Mesendoderm (in vitro differentiated cells): ENCODE data around the gene RDX.

Experiments
- DNase-seq: peaks from one replicate; pipeline ENCODE4 v3.0.0; 2013
- H2AK5ac ChIP-seq: 2 replicates; pipeline ENCODE4 v1.6.1; 2013; ENCODE audit warnings: low read length, inconsistent platforms
- H2BK120ac ChIP-seq: 2 replicates; pipeline ENCODE4 v1.6.1; 2013; ENCODE audit warnings: low read depth, mild to moderate bottlenecking, low read length, moderate library complexity, mixed read lengths
- H2BK15ac ChIP-seq: replicated peaks from 2 replicates; pipeline ENCODE4 v1.6.1; 2013; ENCODE audit warnings: low read depth, mild to moderate bottlenecking, moderate library complexity
- H2BK5ac ChIP-seq: 2 replicates; pipeline ENCODE4 v1.6.1; 2013; ENCODE audit warnings: low read length, inconsistent platforms
- H3K18ac ChIP-seq: 2 replicates; pipeline ENCODE4 v1.6.1; 2013; ENCODE audit warnings: mild to moderate bottlenecking, low read length, mixed read lengths
- H3K23ac ChIP-seq: one replicate; pipeline ENCODE4 v1.6.1; 2013; ENCODE audit warnings: low read length
- H3K27ac ChIP-seq: 2 replicates; pipeline ENCODE4 v1.5.1; 2013; ENCODE audit warnings: low read depth, mild to moderate bottlenecking, inconsistent platforms, low read length, moderate library complexity
- H3K27me3 ChIP-seq: 2 replicates; pipeline ENCODE4 v1.6.1; 2013; ENCODE audit warnings: low read length, control low read depth, mild to moderate bottlenecking, inconsistent platforms; ENCODE audit not compliant: insufficient read depth, poor library complexity
- H3K36me3 ChIP-seq: 2 replicates; pipeline ENCODE4 v1.6.1; 2013; ENCODE audit warnings: low read length, inconsistent platforms; ENCODE audit not compliant: control insufficient read depth, insufficient read depth
- H3K4ac ChIP-seq: one replicate; pipeline ENCODE4 v1.6.1; 2013; ENCODE audit warnings: low read depth, mild to moderate bottlenecking, low read length, moderate library complexity
- H3K4me1 ChIP-seq: 2 replicates; pipeline ENCODE4 v1.6.1; 2013; ENCODE audit warnings: low read depth, low read length, inconsistent platforms; ENCODE audit not compliant: control insufficient read depth
- H3K4me2 ChIP-seq: 2 replicates; pipeline ENCODE4 v1.6.1; 2013; ENCODE audit warnings: low read length
- H3K4me3 ChIP-seq: 2 replicates; pipeline ENCODE4 v1.5.1; 2013; ENCODE audit warnings: mild to moderate bottlenecking, low read length
- H3K56ac ChIP-seq: one replicate; pipeline ENCODE4 v1.6.1; 2013; ENCODE audit warnings: low read length
- H3K79me1 ChIP-seq: 2 replicates; pipeline ENCODE4 v1.6.1; 2013; ENCODE audit warnings: low read length, inconsistent platforms
- H3K79me2 ChIP-seq: 2 replicates; pipeline ENCODE4 v1.6.1; 2013; ENCODE audit warnings: mild to moderate bottlenecking, low read length; ENCODE audit not compliant: control insufficient read depth, insufficient read depth
- H3K9ac ChIP-seq: 2 replicates; pipeline ENCODE4 v1.6.1; 2013; ENCODE audit warnings: low read length, inconsistent platforms
- H4K5ac ChIP-seq: one replicate; pipeline ENCODE4 v1.6.1; 2013; ENCODE audit warnings: low read length
- H4K8ac ChIP-seq: one replicate; pipeline ENCODE4 v1.6.1; 2013; ENCODE audit warnings: low read depth, mild to moderate bottlenecking, control low read depth, low read length, moderate library complexity
- WGBS: extraction: QIAGEN DNeasy Blood & Tissue Kit; methylation state at CpG from one replicate; pipeline ENCODE4 v1.1.7; 2013; ENCODE audit warnings: low lambda C conversion rate, missing lambda C conversion rate; ENCODE audit not compliant: insufficient coverage; ENCODE audit errors: extremely low coverage; 5-methylcytosine and 5-hydroxymethylcytosine counted together

Gene RDX

DNA sequence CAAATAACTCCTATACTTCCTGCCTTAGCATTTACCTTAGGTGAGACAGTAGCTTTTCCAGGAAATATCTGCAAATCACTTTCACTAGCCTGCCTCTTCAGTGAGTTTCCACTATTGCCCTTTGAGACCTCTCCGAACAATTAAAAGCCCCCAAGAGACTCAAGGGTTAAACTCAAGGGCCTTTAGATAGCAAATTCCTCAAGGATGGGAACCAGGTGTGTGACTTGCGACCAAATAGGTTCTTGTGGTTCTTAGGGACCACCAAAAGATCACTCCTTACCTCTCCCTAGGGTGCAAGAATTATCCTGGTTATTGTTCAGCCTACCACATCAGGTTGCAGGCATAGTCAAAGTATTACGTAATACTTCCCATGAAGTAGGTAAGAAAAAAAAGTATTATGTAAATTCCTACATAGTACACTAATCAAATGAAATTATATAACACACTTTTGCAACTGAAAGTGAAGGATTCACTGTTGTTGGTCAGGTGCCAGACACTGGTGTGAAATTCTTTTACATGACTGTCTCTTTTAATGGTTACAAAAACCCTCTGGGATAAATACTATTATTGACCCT, 1.4 kb upstream of the RDX start:
- no peak overlapping the region for H3K9ac ChIP-seq
- H2BK15ac ChIP-seq, result peak overlapping the region; percentile 98
- peak; percentile 66 for DNase-seq
- H3K79me1 ChIP-seq, result no peaks in the 10 kb centered on the region
- no peak overlapping the region for H2BK5ac ChIP-seq
- H3K23ac ChIP-seq, result no peak overlapping the region
- H2AK5ac ChIP-seq, result no peak overlapping the region
- no peak overlapping the region for H4K5ac ChIP-seq
- H3K4me2 ChIP-seq, result no peak overlapping the region
- H3K4me3 ChIP-seq, result no peak overlapping the region
- WGBS, result no CpG with 5 or more reads among the region's 3 CpGs
- no peaks in the 10 kb centered on the region for H3K36me3 ChIP-seq
- peak overlapping the region; percentile 1 for H3K27ac ChIP-seq
- H3K27me3 ChIP-seq, result no peaks in the 10 kb centered on the region
- no peak overlapping the region for H3K56ac ChIP-seq
- peaks cover 8% of the 10 kb centered on the region for H3K4me1 ChIP-seq
- no peak overlapping the region for H4K8ac ChIP-seq
- H3K4ac ChIP-seq, result no peak overlapping the region
- H3K18ac ChIP-seq, result peak overlapping the region; percentile 64
- peaks cover 29% of the 10 kb centered on the region for H3K79me2 ChIP-seq
- no peak overlapping the region for H2BK120ac ChIP-seq

DNA sequence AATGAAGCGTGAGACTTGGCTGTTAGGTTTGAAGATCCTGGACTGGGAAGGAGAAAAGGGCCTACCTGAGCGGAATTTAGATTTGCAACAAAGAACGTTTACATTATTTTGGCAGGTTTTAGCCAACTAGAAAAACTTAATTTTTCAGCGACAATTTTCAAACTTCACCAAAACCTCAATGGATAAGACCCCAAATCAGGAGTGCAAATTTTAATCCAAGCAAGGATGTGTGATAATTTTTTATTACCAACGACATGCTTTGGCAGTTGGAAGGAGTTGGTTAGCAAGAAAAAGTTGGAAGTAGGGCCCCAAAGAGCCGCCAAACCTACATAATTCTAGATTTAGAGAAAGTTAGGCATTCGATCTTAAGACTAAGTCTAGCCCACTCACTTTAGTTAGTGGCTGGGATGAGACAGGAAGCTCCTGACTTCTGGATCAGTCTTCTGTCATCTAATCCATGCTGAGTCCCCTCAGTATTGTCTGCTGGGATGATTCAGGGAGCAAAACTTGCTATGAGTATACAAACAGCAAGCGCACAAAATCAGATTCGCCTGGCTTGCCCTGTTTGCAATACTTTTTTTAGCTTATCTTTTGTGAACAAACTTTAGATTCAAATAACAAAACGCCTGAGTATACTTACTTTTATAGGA, 787 bp upstream of the RDX start:
- H3K56ac ChIP-seq, result peak overlapping the region; percentile 95
- H3K18ac ChIP-seq, result peak overlapping the region; percentile 11
- H3K36me3 ChIP-seq, result no peaks in the 10 kb centered on the region
- no peak overlapping the region for H3K23ac ChIP-seq
- H3K27ac ChIP-seq, result peak overlapping the region; percentile 99
- peak overlapping the region; percentile 65 for H3K9ac ChIP-seq
- no peak overlapping the region for H3K4me3 ChIP-seq
- no peak overlapping the region for H4K8ac ChIP-seq
- peak overlapping the region; percentile 24 for H2BK120ac ChIP-seq
- peak overlapping the region; percentile 69 for H2BK5ac ChIP-seq
- H3K79me1 ChIP-seq, result no peaks in the 10 kb centered on the region
- no peaks in the 10 kb centered on the region for H3K27me3 ChIP-seq
- peak overlapping the region; percentile 80 for H2BK15ac ChIP-seq
- peak overlapping the region; percentile 15 for H4K5ac ChIP-seq
- WGBS, result no CpG with 5 or more reads among the region's 10 CpGs
- H3K79me2 ChIP-seq, result peaks cover 33% of the 10 kb centered on the region
- H3K4me1 ChIP-seq, result peaks cover 8% of the 10 kb centered on the region
- DNase-seq, result peak; percentile 60
- H3K4ac ChIP-seq, result peak overlapping the region; percentile 72
- no peak overlapping the region for H2AK5ac ChIP-seq
- H3K4me2 ChIP-seq, result peak overlapping the region; percentile 21

DNA sequence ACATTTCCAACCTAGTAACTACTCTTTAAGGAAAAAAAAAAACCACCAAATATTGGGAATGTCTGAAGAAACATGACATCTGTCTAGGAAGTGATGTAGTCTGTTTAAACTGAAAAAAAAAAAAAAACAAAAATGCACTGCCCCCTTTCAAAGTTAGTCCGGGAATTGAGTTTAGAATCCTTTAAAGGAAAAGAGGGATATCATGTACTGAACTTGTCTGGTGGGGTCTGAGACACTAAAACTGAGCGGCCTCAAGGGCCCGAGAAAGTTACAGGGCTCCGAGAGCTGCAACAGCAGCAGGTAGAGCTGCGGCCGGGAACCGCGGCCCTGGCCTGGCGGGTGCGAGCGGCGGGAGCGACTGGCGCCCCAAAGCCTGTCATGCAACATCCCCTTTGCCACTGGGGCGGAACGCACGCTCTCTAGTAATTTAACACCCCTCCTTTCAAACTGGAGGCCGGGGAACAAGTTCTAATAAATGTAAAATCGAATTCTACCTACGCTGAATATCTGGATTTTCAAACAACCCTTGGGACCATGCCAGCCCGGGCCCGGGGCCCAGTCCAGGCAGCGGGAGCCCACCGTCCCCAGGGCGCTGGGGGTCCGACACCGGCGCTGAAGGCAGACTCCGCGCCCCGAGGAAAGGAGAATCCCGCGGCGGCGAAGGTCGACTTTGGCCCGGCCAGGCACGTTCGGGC, 736 bp downstream of the RDX start:
- H3K27me3 ChIP-seq, result no peaks in the 10 kb centered on the region
- DNase-seq, result peak; percentile 67

DNA sequence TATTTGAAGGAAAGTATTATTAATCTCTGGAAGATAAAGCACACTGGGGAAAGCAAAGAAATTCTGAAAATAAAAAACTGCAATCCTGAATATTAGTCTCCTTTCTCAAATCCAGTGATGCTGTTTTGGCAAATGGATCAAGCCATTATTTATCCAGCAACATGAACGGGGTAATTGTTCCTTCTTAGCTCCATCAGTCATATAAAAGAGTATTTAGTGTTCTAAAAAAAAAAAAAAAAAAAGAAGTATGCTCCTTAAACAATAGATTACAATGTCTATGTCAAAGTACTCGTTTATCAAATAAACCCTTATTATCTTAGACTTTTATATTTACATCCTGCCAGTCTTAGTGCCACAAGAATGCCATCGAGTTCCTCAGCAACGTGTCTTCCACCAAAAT, 1.3 kb downstream of the RDX start:
- H2AK5ac ChIP-seq, result no peak overlapping the region
- peak overlapping the region; percentile 12 for H3K4me3 ChIP-seq
- no peak overlapping the region for H3K56ac ChIP-seq
- DNase-seq, result no peak
- no peak overlapping the region for H4K5ac ChIP-seq
- no peak overlapping the region for H2BK15ac ChIP-seq
- no peak overlapping the region for H2BK5ac ChIP-seq
- H3K4ac ChIP-seq, result no peak overlapping the region
- H3K4me1 ChIP-seq, result peaks cover 8% of the 10 kb centered on the region
- H3K27ac ChIP-seq, result no peak overlapping the region
- H3K27me3 ChIP-seq, result no peaks in the 10 kb centered on the region
- H3K79me2 ChIP-seq, result peaks cover 55% of the 10 kb centered on the region
- WGBS, result no CpG with 5 or more reads among the region's 4 CpGs
- no peaks in the 10 kb centered on the region for H3K79me1 ChIP-seq
- no peak overlapping the region for H3K4me2 ChIP-seq
- peak overlapping the region; percentile 97 for H3K9ac ChIP-seq
- no peak overlapping the region for H3K18ac ChIP-seq
- H3K36me3 ChIP-seq, result no peaks in the 10 kb centered on the region
- no peak overlapping the region for H4K8ac ChIP-seq
- no peak overlapping the region for H3K23ac ChIP-seq
- H2BK120ac ChIP-seq, result no peak overlapping the region

More for the DNA sequence above, 736 bp downstream of the RDX start:
- Histone ChIP-seq H2BK5ac (peak overlapping the region; percentile 94), H3K9ac (peak overlapping the region; percentile 97), H3K23ac (peak overlapping the region; percentile 59), H3K56ac (peak overlapping the region; percentile 97), H3K79me2 (peaks cover 49% of the 10 kb centered on the region), H3K27ac (peak overlapping the region; percentile 99), H2AK5ac (no peak overlapping the region), H3K4me1 (peaks cover 8% of the 10 kb centered on the region), H3K4me3 (peak overlapping the region; percentile 79), H2BK15ac (no peak overlapping the region), H3K4ac (peak overlapping the region; percentile 94), H3K4me2 (peak overlapping the region; percentile 21), H4K5ac (no peak overlapping the region), H2BK120ac (peak overlapping the region; percentile 40), H4K8ac (no peak overlapping the region), H3K36me3 (no peaks in the 10 kb centered on the region), H3K18ac (peak overlapping the region; percentile 93), H3K79me1 (no peaks in the 10 kb centered on the region)
- WGBS, result no CpG with 5 or more reads among the region's 39 CpGs

GRCh38 chr11:110294509-110294908, 1.9 kb downstream of the RDX start:
- no peak for DNase-seq
- Histone ChIP-seq H3K36me3 (no peaks in the 10 kb centered on the region), H3K23ac (no peak overlapping the region), H2BK5ac (no peak overlapping the region), H3K18ac (no peak overlapping the region), H3K4me3 (no peak overlapping the region), H2AK5ac (no peak overlapping the region), H3K27ac (no peak overlapping the region), H4K5ac (no peak overlapping the region), H3K4me2 (no peak overlapping the region), H3K4me1 (peaks cover 8% of the 10 kb centered on the region), H3K27me3 (no peaks in the 10 kb centered on the region), H3K56ac (no peak overlapping the region), H3K4ac (no peak overlapping the region), H3K9ac (peak overlapping the region; percentile 20), H2BK15ac (no peak overlapping the region), H2BK120ac (no peak overlapping the region), H3K79me2 (peaks cover 59% of the 10 kb centered on the region), H4K8ac (no peak overlapping the region), H3K79me1 (no peaks in the 10 kb centered on the region)
- WGBS, result 100% methylated on average over 1 of the region's 6 CpGs
